C4-2B (cell line): ENCODE measurements around the gene HEBP2.

Experiments used
- ZFX ChIP-seq: fragments of 450-650 bp; IDR thresholded peaks from 2 replicates; pipeline ENCODE4 v1.6.1; 2017
- TF ChIP-seq, protein P1 (sequence below): fragments of 450-650 bp; conservative IDR thresholded peaks from 2 replicates; pipeline ENCODE4 v1.5.1; 2017; ENCODE audit warnings: mild to moderate bottlenecking

DNA sequence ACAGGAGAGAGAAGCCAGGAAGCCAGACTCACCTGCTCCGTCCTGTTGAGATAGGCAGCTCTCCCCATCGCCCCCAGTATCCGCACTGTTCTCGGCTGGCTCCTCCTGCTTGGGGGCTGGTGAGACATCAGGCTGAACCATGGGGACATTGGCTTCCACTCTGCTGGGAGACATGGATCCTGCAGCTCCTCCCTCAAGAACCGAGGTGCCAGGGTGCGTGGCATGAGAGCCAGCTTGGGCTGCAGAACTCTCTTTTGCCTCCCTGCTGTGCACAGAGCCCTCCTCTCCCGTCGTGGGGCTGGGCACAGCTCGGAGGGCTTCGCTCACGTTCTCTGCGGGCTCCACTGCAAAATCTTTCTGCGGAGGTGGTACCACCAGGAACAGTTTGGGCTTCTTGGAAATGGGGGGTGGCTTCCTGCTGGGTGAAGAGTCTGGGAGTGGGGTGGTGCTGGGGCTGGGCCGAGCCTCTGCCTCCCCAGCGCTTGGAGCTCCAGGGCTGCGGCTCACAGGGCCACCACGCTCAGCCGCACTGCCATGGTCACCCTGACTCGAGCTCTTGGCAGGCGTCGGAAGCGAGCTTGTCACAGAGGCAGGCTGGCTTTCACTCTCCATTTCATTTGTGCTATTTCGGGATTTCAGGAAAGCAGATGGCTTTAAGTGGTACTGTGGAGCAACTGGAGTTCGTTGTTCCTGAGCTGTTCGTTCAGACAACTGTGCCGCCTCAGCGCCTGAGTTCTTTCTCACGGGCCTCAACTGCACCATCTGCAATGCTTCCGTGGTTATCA lies 26.5 kb downstream of the HEBP2 start:
- TF ChIP-seq, protein P1, sequence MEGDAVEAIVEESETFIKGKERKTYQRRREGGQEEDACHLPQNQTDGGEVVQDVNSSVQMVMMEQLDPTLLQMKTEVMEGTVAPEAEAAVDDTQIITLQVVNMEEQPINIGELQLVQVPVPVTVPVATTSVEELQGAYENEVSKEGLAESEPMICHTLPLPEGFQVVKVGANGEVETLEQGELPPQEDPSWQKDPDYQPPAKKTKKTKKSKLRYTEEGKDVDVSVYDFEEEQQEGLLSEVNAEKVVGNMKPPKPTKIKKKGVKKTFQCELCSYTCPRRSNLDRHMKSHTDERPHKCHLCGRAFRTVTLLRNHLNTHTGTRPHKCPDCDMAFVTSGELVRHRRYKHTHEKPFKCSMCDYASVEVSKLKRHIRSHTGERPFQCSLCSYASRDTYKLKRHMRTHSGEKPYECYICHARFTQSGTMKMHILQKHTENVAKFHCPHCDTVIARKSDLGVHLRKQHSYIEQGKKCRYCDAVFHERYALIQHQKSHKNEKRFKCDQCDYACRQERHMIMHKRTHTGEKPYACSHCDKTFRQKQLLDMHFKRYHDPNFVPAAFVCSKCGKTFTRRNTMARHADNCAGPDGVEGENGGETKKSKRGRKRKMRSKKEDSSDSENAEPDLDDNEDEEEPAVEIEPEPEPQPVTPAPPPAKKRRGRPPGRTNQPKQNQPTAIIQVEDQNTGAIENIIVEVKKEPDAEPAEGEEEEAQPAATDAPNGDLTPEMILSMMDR = no peak
- no peak for TF ChIP-seq ZFX
